K562 (cell line): Measurements from ENCODE around the gene PPIP5K2. TPM values are rescaled to one million over a fixed set of nuclear protein-coding genes. Genes with fewer than 3 reads are reported as not detected.

Experiments used
- CBX5 ChIP-seq: IDR thresholded peaks from 2 replicates; pipeline ENCODE4 v1.6.1; 2014; ENCODE audit warnings: low read depth, borderline replicate concordance
- EHMT2 ChIP-seq: fragments of 450-650 bp; IDR thresholded peaks from 2 replicates; pipeline ENCODE4 v1.6.1; 2018; ENCODE audit warnings: antibody characterized with exemption
- ETS1 ChIP-seq: conservative IDR thresholded peaks from 2 replicates; pipeline ENCODE4 v1.6.1; 2011; ENCODE audit warnings: low read depth, mild to moderate bottlenecking, low read length; ENCODE audit not compliant: control insufficient read depth
- ETV1 ChIP-seq: fragments of 450-650 bp; conservative IDR thresholded peaks from 2 replicates; pipeline ENCODE4 v1.6.1; 2016; ENCODE audit warnings: missing genetic modification characterization, control low read depth, low read depth, missing compliant biosample characterization
- EWSR1 ChIP-seq: fragments of 450-650 bp; IDR thresholded peaks from 2 replicates; pipeline ENCODE4 v1.6.1; 2018; ENCODE audit warnings: borderline replicate concordance, mild to moderate bottlenecking, low read depth, moderate library complexity; ENCODE audit not compliant: partially characterized antibody
- FOSL1 ChIP-seq: fragments of 200-800 bp; sonication (Bioruptor generic); conservative IDR thresholded peaks from 2 replicates; pipeline ENCODE4 v1.6.1; 2016; ENCODE audit warnings: missing genetic modification characterization, missing compliant biosample characterization
- GATAD2B ChIP-seq: fragments of 450-650 bp; IDR thresholded peaks from 2 replicates; pipeline ENCODE4 v1.6.1; 2017; ENCODE audit warnings: mild to moderate bottlenecking, borderline replicate concordance
- GMEB1 ChIP-seq: fragments of 250-450 bp; sonication (Bioruptor Pico); IDR thresholded peaks from 2 replicates; pipeline ENCODE4 v1.4.0; 2020; ENCODE audit warnings: mild to moderate bottlenecking
- HES1 ChIP-seq: fragments of 450-650 bp; IDR thresholded peaks from 2 replicates; pipeline ENCODE4 v1.6.1; 2016; ENCODE audit warnings: low read depth, mild to moderate bottlenecking, moderate library complexity
- NCOA1 ChIP-seq: fragments of 450-650 bp; IDR thresholded peaks from 2 replicates; pipeline ENCODE4 v1.6.1; 2016; ENCODE audit warnings: low read depth
- NCOR1 ChIP-seq: fragments of 450-650 bp; IDR thresholded peaks from 2 replicates; pipeline ENCODE4 v1.6.1; 2016; ENCODE audit warnings: mild to moderate bottlenecking, moderate library complexity
- NFYB ChIP-seq: IDR thresholded peaks from 2 replicates; pipeline ENCODE4 v1.6.1; 2011; ENCODE audit warnings: mild to moderate bottlenecking, moderate library complexity; ENCODE audit not compliant: insufficient read length; ENCODE audit errors: extremely low read depth
- NONO ChIP-seq, 2 experiments: fragments of 200-400 bp in 1 of 2; fragments of 450-650 bp in 1 of 2; formaldehyde crosslinking in 1 of 2; IDR thresholded peaks; 2 replicates each; pipeline ENCODE4 v1.6.1; 2017; ENCODE audit warnings: low read depth in 2 of 2, mild to moderate bottlenecking in 2 of 2, moderate library complexity in 2 of 2, low read length in 1 of 2
- PHF8 ChIP-seq: fragments of 200-600 bp; sonication (generic); IDR thresholded peaks from 2 replicates; pipeline ENCODE4 v1.6.1; 2012; ENCODE audit warnings: mixed run types, mild to moderate bottlenecking, inconsistent platforms, low read length, moderate library complexity, borderline replicate concordance
- POLR2H ChIP-seq: IDR thresholded peaks from 2 replicates; pipeline ENCODE4 v1.6.1; 2016; ENCODE audit warnings: missing genetic modification characterization, low read depth, mild to moderate bottlenecking, control low read depth, missing compliant biosample characterization, moderate library complexity
- SLC30A9 ChIP-seq: fragments of 250-450 bp; sonication (Bioruptor Pico); IDR thresholded peaks from 2 replicates; pipeline ENCODE4 v1.8.0; 2022; ENCODE audit warnings: mild to moderate bottlenecking, moderate library complexity
- ZBTB17 ChIP-seq: fragments of 450-650 bp; formaldehyde crosslinking; IDR thresholded peaks from 2 replicates; pipeline ENCODE4 v1.4.0; 2020; ENCODE audit warnings: mild to moderate bottlenecking
- ZFX ChIP-seq: sonication (generic); formaldehyde crosslinking; IDR thresholded peaks from 2 replicates; pipeline ENCODE4 v1.8.0; 2022; ENCODE audit warnings: mild to moderate bottlenecking, missing genetic modification reagents, moderate library complexity
- ZNF217 ChIP-seq: sonication (generic); formaldehyde crosslinking; IDR thresholded peaks from 2 replicates; pipeline ENCODE4 v1.8.0; 2022; ENCODE audit warnings: mild to moderate bottlenecking, missing genetic modification reagents
- ZNF24 ChIP-seq: fragments of 450-650 bp; IDR thresholded peaks from 2 replicates; pipeline ENCODE4 v1.6.1; 2016
- ZNF282 ChIP-seq: sonication (generic); formaldehyde crosslinking; IDR thresholded peaks from 2 replicates; pipeline ENCODE4 v1.8.1; 2023; ENCODE audit warnings: missing genetic modification reagents
- ZNF398 ChIP-seq: fragments of 250-450 bp; sonication (Bioruptor Pico); IDR thresholded peaks from 2 replicates; pipeline ENCODE4 v1.8.0; 2021; ENCODE audit warnings: moderate library complexity, mild to moderate bottlenecking, inconsistent platforms
- ZNF408 ChIP-seq: fragments of 250-450 bp; sonication (Bioruptor Pico); IDR thresholded peaks from 2 replicates; pipeline ENCODE4 v1.4.0; 2020; ENCODE audit warnings: low read depth, mild to moderate bottlenecking, moderate library complexity
- ZNF696 ChIP-seq: fragments of 250-450 bp; sonication (Bioruptor Pico); conservative IDR thresholded peaks from 2 replicates; pipeline ENCODE4 v1.4.0; 2020; ENCODE audit warnings: mild to moderate bottlenecking, moderate library complexity
- polyA plus RNA-seq, 8 experiments: library from polyadenylated mRNA; depleted of rRNA in 4 of 8; stranded (reverse) in 5 of 8; unstranded in 3 of 8; fragments of >200 nt; fragmentation: Nextera tagmentation in 2 of 8; fragmentation: Illumina TruSeq in 1 of 8; extraction: Ambion mirVana in 2 of 8; extraction: Trizol in 1 of 8; gene quantifications; 2 replicates each; pipeline versions ENCODE4 v1.2.1 to v1.2.3, GENCODE V29; 2011 to 2014; ENCODE audit warnings: inconsistent platforms in 1 of 8, missing spikeins in 1 of 8
- total RNA-seq, 7 experiments: library from RNA; depleted of rRNA in 6 of 7; stranded (reverse); fragments of >200 nt in 6 of 7; fragmentation: Illumina TruSeq in 2 of 7; extraction: Trizol in 2 of 7; gene quantifications; 2 replicates each; pipeline versions ENCODE4 v1.2.1 to v1.2.3, GENCODE V29; 2011 to 2021; ENCODE audit warnings: low replicate concordance in 1 of 7

The PPIP5K2 gene
- total and polyA plus RNA-seq, 9 of the 15 experiments (the other 6 are each of a cell fraction or from before 2014, with no cell fraction given), result 39.4 to 150 (median 99.1) TPM

- TF ChIP-seq NONO (IDR thresholded peaks at IDR 0.05; ENCODE audit: low read depth in 2 of 2, low read length in 1 of 2) (0 out of 4 replicates have a peak, but pooled peaks of 1 of the 2 experiments have one; percentile 53), ETV1 (no peak), EWSR1 (no peak), PHF8 (peak; percentile 44; the same call in 1 of the 2 replicates), ZNF408 (no peak), ZFX (peak; percentile 89), ZNF398 (CRISPR knock-in tag) (no peak), NFYB (no peak), GATAD2B (peak; percentile 50; the same call in 1 of the 2 replicates), CBX5 (no peak), ZNF696 (CRISPR knock-in tag) (no peak), ZNF217 (CRISPR knock-in tag) (no peak), FOSL1 (no peak), ZBTB17 (CRISPR knock-in tag) (no peak), NCOA1 (no peak), ETS1 (peak; percentile 63; the same call in 1 of the 2 replicates), EHMT2 (no peak), ZNF282 (CRISPR knock-in tag) (0 out of 2 replicates have a peak, but pooled peaks have one; percentile 49), POLR2H (tag) (no peak), ZNF24 (no peak), SLC30A9 (CRISPR knock-in tag) (no peak), GMEB1 (CRISPR knock-in tag) (peak; percentile 55), HES1 (no peak), NCOR1 (peak; percentile 37; the same call in 1 of the 2 replicates)
Measured at GRCh38 chr5:103258957-103259704, 139.0 kb downstream of the PPIP5K2 start (continued).
